Measurements from ENCODE around the gene SORCS1.

Gene SORCS1

GRCh38 chr10:106672517-106673175, 491.9 kb downstream of the SORCS1 start:
- Histone ChIP-seq H3K4ac (ENCODE audit: low read depth, low read length) (no peak overlapping the region), H3K9ac (ENCODE audit: low read length) (no peak overlapping the region), H2BK5ac (ENCODE audit: low read length) (no peak overlapping the region), H3K4me3 (ENCODE audit: low read length) (no peak overlapping the region), H3K56ac (ENCODE audit: low read length) (no peak overlapping the region), H3K4me2 (ENCODE audit: low read length) (no peak overlapping the region), H2AK5ac (ENCODE audit: low read length) (no peak overlapping the region), H3K79me1 (ENCODE audit: low read length) (no peaks in the 10 kb centered on the region), H2BK120ac (ENCODE audit: low read depth, low read length) (no peak overlapping the region), H3K79me2 (ENCODE audit: control insufficient read depth, insufficient read depth, low read length) (no peaks in the 10 kb centered on the region), H3K27ac (ENCODE audit: low read depth, low read length) (no peak overlapping the region), H2BK15ac (replicated peaks; ENCODE audit: low read depth) (no peak overlapping the region), H3K27me3 (ENCODE audit: insufficient read depth, low read length, poor library complexity) (no peaks in the 10 kb centered on the region), H3K18ac (ENCODE audit: low read length) (no peak overlapping the region), H4K8ac (ENCODE audit: low read depth, low read length) (no peak overlapping the region), H4K5ac (ENCODE audit: low read length) (no peak overlapping the region), H3K4me1 (ENCODE audit: control insufficient read depth, low read depth, low read length) (no peaks in the 10 kb centered on the region), H3K36me3 (ENCODE audit: control insufficient read depth, insufficient read depth, low read length) (no peaks in the 10 kb centered on the region), H3K23ac (ENCODE audit: low read length) (no peak overlapping the region)
- WGBS (ENCODE audit: extremely low coverage, insufficient coverage, low lambda C conversion rate), result no CpG with 5 or more reads among the region's 6 CpGs
- no peak for DNase-seq

- Histone ChIP-seq H3K79me1 (ENCODE audit: low read length) (no peaks in the 10 kb centered on the region), H3K79me2 (ENCODE audit: control insufficient read depth, insufficient read depth, low read length) (no peaks in the 10 kb centered on the region), H2BK5ac (ENCODE audit: low read length) (no peak overlapping the region), H3K4me2 (ENCODE audit: low read length) (no peak overlapping the region), H3K23ac (ENCODE audit: low read length) (no peak overlapping the region), H2BK15ac (replicated peaks; ENCODE audit: low read depth) (no peak overlapping the region), H3K4ac (ENCODE audit: low read depth, low read length) (no peak overlapping the region), H3K4me3 (ENCODE audit: low read length) (no peak overlapping the region), H2AK5ac (ENCODE audit: low read length) (no peak overlapping the region), H4K5ac (ENCODE audit: low read length) (no peak overlapping the region), H2BK120ac (ENCODE audit: low read depth, low read length) (no peak overlapping the region), H3K18ac (ENCODE audit: low read length) (no peak overlapping the region), H3K56ac (ENCODE audit: low read length) (no peak overlapping the region), H3K36me3 (ENCODE audit: control insufficient read depth, insufficient read depth, low read length) (no peaks in the 10 kb centered on the region), H3K27me3 (ENCODE audit: insufficient read depth, low read length, poor library complexity) (no peaks in the 10 kb centered on the region), H3K4me1 (ENCODE audit: control insufficient read depth, low read depth, low read length) (no peaks in the 10 kb centered on the region), H3K27ac (ENCODE audit: low read depth, low read length) (no peak overlapping the region), H4K8ac (ENCODE audit: low read depth, low read length) (no peak overlapping the region), H3K9ac (ENCODE audit: low read length) (no peak overlapping the region)
- WGBS (ENCODE audit: extremely low coverage, insufficient coverage, low lambda C conversion rate), result 100% methylated on average over 1 of the region's 3 CpGs
- DNase-seq, result no peak
Observed at GRCh38 chr10:106661767-106662140, 502.8 kb downstream of the SORCS1 start.

- no peak overlapping the region for H3K9ac ChIP-seq (ENCODE audit: low read length)
- no peak overlapping the region for H2BK120ac ChIP-seq (ENCODE audit: low read depth, low read length)
- no peak overlapping the region for H3K4me3 ChIP-seq (ENCODE audit: low read length)
- no peak overlapping the region for H3K56ac ChIP-seq (ENCODE audit: low read length)
- H3K79me2 ChIP-seq (ENCODE audit: control insufficient read depth, insufficient read depth, low read length), result no peaks in the 10 kb centered on the region
- H3K27ac ChIP-seq (ENCODE audit: low read depth, low read length), result no peak overlapping the region
- no peak overlapping the region for H3K4me2 ChIP-seq (ENCODE audit: low read length)
- no peaks in the 10 kb centered on the region for H3K4me1 ChIP-seq (ENCODE audit: control insufficient read depth, low read depth, low read length)
- WGBS (ENCODE audit: extremely low coverage, insufficient coverage, low lambda C conversion rate), result 100% methylated on average over 2 of the region's 5 CpGs
- H3K79me1 ChIP-seq (ENCODE audit: low read length), result no peaks in the 10 kb centered on the region
- H2AK5ac ChIP-seq (ENCODE audit: low read length), result no peak overlapping the region
- H4K8ac ChIP-seq (ENCODE audit: low read depth, low read length), result no peak overlapping the region
- H3K27me3 ChIP-seq (ENCODE audit: insufficient read depth, low read length, poor library complexity), result no peaks in the 10 kb centered on the region
- no peaks in the 10 kb centered on the region for H3K36me3 ChIP-seq (ENCODE audit: control insufficient read depth, insufficient read depth, low read length)
- H3K4ac ChIP-seq (ENCODE audit: low read depth, low read length), result no peak overlapping the region
- H3K18ac ChIP-seq (ENCODE audit: low read length), result no peak overlapping the region
- no peak overlapping the region for H3K23ac ChIP-seq (ENCODE audit: low read length)
- no peak for DNase-seq
- H2BK15ac ChIP-seq (replicated peaks; ENCODE audit: low read depth), result no peak overlapping the region
- H2BK5ac ChIP-seq (ENCODE audit: low read length), result no peak overlapping the region
- no peak overlapping the region for H4K5ac ChIP-seq (ENCODE audit: low read length)
Observed at GRCh38 chr10:106661133-106661766, 503.3 kb downstream of the SORCS1 start.

DNA sequence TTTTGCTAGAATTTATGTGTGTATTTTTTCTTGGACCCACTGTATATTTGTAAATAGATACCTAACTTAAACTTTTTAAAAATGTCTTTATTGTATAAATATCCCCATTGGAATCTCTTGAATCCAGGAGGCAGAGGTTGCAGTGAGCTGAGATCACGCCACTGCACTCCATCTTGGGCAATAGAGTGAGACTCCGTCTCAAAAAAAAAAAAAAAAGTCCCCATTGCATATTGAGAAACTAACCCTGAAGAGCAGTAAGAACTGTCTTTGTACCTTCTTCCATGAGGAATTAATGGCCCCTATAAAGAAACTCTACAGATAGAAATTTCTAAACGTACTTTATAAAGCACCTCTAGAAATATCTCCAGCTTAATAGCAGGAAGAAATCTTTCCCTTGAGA, 504.0 kb downstream of the SORCS1 start:
- Histone ChIP-seq H3K27me3 (ENCODE audit: insufficient read depth, low read length, poor library complexity) (no peaks in the 10 kb centered on the region), H3K4ac (ENCODE audit: low read depth, low read length) (no peak overlapping the region), H3K79me2 (ENCODE audit: control insufficient read depth, insufficient read depth, low read length) (no peaks in the 10 kb centered on the region), H3K36me3 (ENCODE audit: control insufficient read depth, insufficient read depth, low read length) (no peaks in the 10 kb centered on the region), H2BK120ac (ENCODE audit: low read depth, low read length) (no peak overlapping the region), H3K4me3 (ENCODE audit: low read length) (no peak overlapping the region), H3K23ac (ENCODE audit: low read length) (no peak overlapping the region), H2AK5ac (ENCODE audit: low read length) (no peak overlapping the region), H4K8ac (ENCODE audit: low read depth, low read length) (no peak overlapping the region), H3K4me1 (ENCODE audit: control insufficient read depth, low read depth, low read length) (no peaks in the 10 kb centered on the region), H2BK5ac (ENCODE audit: low read length) (no peak overlapping the region), H3K79me1 (ENCODE audit: low read length) (no peaks in the 10 kb centered on the region), H3K27ac (ENCODE audit: low read depth, low read length) (no peak overlapping the region), H3K18ac (ENCODE audit: low read length) (no peak overlapping the region), H2BK15ac (replicated peaks; ENCODE audit: low read depth) (no peak overlapping the region), H3K4me2 (ENCODE audit: low read length) (no peak overlapping the region), H3K9ac (ENCODE audit: low read length) (no peak overlapping the region), H3K56ac (ENCODE audit: low read length) (no peak overlapping the region), H4K5ac (ENCODE audit: low read length) (no peak overlapping the region)
- no CpG with 5 or more reads among the region's 3 CpGs for WGBS (ENCODE audit: extremely low coverage, insufficient coverage, low lambda C conversion rate)
- DNase-seq, result no peak

GRCh38 chr10:106655636-106656035, 508.9 kb downstream of the SORCS1 start:
- H3K56ac ChIP-seq (ENCODE audit: low read length), result no peak overlapping the region
- no CpG with 5 or more reads among the region's 3 CpGs for WGBS (ENCODE audit: extremely low coverage, insufficient coverage, low lambda C conversion rate)
- H2AK5ac ChIP-seq (ENCODE audit: low read length), result no peak overlapping the region
- H3K9ac ChIP-seq (ENCODE audit: low read length), result no peak overlapping the region
- H3K4me2 ChIP-seq (ENCODE audit: low read length), result no peak overlapping the region
- H2BK15ac ChIP-seq (replicated peaks; ENCODE audit: low read depth), result no peak overlapping the region
- H3K4ac ChIP-seq (ENCODE audit: low read depth, low read length), result no peak overlapping the region
- H3K27me3 ChIP-seq (ENCODE audit: insufficient read depth, low read length, poor library complexity), result no peaks in the 10 kb centered on the region
- DNase-seq, result no peak
- H3K4me3 ChIP-seq (ENCODE audit: low read length), result no peak overlapping the region
- no peak overlapping the region for H3K27ac ChIP-seq (ENCODE audit: low read depth, low read length)
- H3K36me3 ChIP-seq (ENCODE audit: control insufficient read depth, insufficient read depth, low read length), result no peaks in the 10 kb centered on the region
- no peak overlapping the region for H2BK120ac ChIP-seq (ENCODE audit: low read depth, low read length)
- H3K79me2 ChIP-seq (ENCODE audit: control insufficient read depth, insufficient read depth, low read length), result no peaks in the 10 kb centered on the region
- no peak overlapping the region for H3K23ac ChIP-seq (ENCODE audit: low read length)
- H3K18ac ChIP-seq (ENCODE audit: low read length), result no peak overlapping the region
- no peak overlapping the region for H2BK5ac ChIP-seq (ENCODE audit: low read length)
- no peaks in the 10 kb centered on the region for H3K4me1 ChIP-seq (ENCODE audit: control insufficient read depth, low read depth, low read length)
- H3K79me1 ChIP-seq (ENCODE audit: low read length), result no peaks in the 10 kb centered on the region
- H4K5ac ChIP-seq (ENCODE audit: low read length), result no peak overlapping the region
- H4K8ac ChIP-seq (ENCODE audit: low read depth, low read length), result no peak overlapping the region

DNA sequence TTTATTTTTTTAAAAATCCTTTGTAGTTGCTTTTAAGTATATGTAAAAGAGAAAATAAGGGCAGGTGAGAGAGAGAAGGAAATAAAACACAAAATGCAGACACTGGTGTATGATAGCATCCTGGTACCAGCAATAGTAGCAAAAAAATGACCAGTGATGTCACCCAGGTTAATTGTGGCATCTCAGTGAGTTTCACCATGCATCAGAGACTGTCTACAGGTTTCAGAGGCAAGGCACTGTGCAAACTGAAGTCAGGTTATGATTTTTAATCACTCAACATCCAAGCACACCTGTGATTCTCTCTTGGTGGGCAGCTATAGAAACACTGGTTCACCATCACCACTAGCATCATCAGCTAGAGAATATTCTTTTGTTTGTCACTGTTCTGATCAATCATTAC, 509.3 kb downstream of the SORCS1 start:
- no peaks in the 10 kb centered on the region for H3K36me3 ChIP-seq (ENCODE audit: control insufficient read depth, insufficient read depth, low read length)
- H3K79me2 ChIP-seq (ENCODE audit: control insufficient read depth, insufficient read depth, low read length), result no peaks in the 10 kb centered on the region
- H2BK15ac ChIP-seq (replicated peaks; ENCODE audit: low read depth), result no peak overlapping the region

More for the DNA sequence above, 509.3 kb downstream of the SORCS1 start:
- no peak overlapping the region for H3K23ac ChIP-seq (ENCODE audit: low read length)
- H2AK5ac ChIP-seq (ENCODE audit: low read length), result no peak overlapping the region
- H3K56ac ChIP-seq (ENCODE audit: low read length), result no peak overlapping the region
- H2BK120ac ChIP-seq (ENCODE audit: low read depth, low read length), result no peak overlapping the region
- H3K9ac ChIP-seq (ENCODE audit: low read length), result no peak overlapping the region
- DNase-seq, result no peak
- H3K4me1 ChIP-seq (ENCODE audit: control insufficient read depth, low read depth, low read length), result no peaks in the 10 kb centered on the region
- no peak overlapping the region for H3K27ac ChIP-seq (ENCODE audit: low read depth, low read length)
- H3K4me2 ChIP-seq (ENCODE audit: low read length), result no peak overlapping the region
- no peak overlapping the region for H3K4me3 ChIP-seq (ENCODE audit: low read length)
- H3K4ac ChIP-seq (ENCODE audit: low read depth, low read length), result no peak overlapping the region
- no peak overlapping the region for H3K18ac ChIP-seq (ENCODE audit: low read length)
- H3K79me1 ChIP-seq (ENCODE audit: low read length), result no peaks in the 10 kb centered on the region
- H4K8ac ChIP-seq (ENCODE audit: low read depth, low read length), result no peak overlapping the region
- no peak overlapping the region for H2BK5ac ChIP-seq (ENCODE audit: low read length)
- no peaks in the 10 kb centered on the region for H3K27me3 ChIP-seq (ENCODE audit: insufficient read depth, low read length, poor library complexity)
- H4K5ac ChIP-seq (ENCODE audit: low read length), result no peak overlapping the region

All from mesendoderm (in vitro differentiated cells).